WTC11 (cell line): ENCODE results near the gene ADAT1. TPM values are rescaled to one million over a fixed set of nuclear protein-coding genes. Genes with fewer than 3 reads are reported as not detected.

Experiments
- ATAC-seq: fragments of 200-7000 bp; cut with Tn5 transposase; 2 replicates; pipeline ENCODE4 v1.10.0; 2021; ENCODE audit warnings: mild to moderate bottlenecking, moderate library complexity
- CTCF ChIA-PET: fragments of 300-600 bp; sonication (Branson Sonifier 250); formaldehyde crosslinking; loops from one replicate; lab custom pipeline; 2021; ENCODE audit warnings: antibody characterized with exemption; lab: Charles Lee
- POLR2A ChIA-PET: fragments of 350-600 bp; sonication (Branson Sonifier 250); formaldehyde crosslinking; loops from one replicate; lab custom pipeline; 2021; ENCODE audit warnings: antibody characterized with exemption; lab: Charles Lee
- DNase-seq: peaks from one replicate; pipeline ENCODE4 v3.0.0; 2021; ENCODE audit warnings: low spot score
- H3K27ac Mint-ChIP-seq: 2 replicates; pipeline ENCODE4 v1.8.0; 2021; ENCODE audit warnings: mixed read lengths
- H3K27me3 Mint-ChIP-seq: 2 replicates; pipeline ENCODE4 v1.8.0; 2021; ENCODE audit warnings: low read depth, mild to moderate bottlenecking, moderate library complexity, mixed read lengths
- H3K36me3 Mint-ChIP-seq: 2 replicates; pipeline ENCODE4 v1.8.0; 2021; ENCODE audit warnings: mixed read lengths
- H3K4me1 Mint-ChIP-seq: 2 replicates; pipeline ENCODE4 v1.8.0; 2022; ENCODE audit warnings: mixed read lengths
- H3K4me3 Mint-ChIP-seq: 2 replicates; pipeline ENCODE4 v1.8.0; 2021; ENCODE audit warnings: mild to moderate bottlenecking, moderate library complexity, mixed read lengths
- H3K9me3 Mint-ChIP-seq: 2 replicates; pipeline ENCODE4 v1.8.0; 2021; ENCODE audit warnings: mixed read lengths
- ATF6 ChIP-seq: sonication (generic); formaldehyde crosslinking; IDR thresholded peaks from 2 replicates; pipeline ENCODE4 v1.8.1; 2023; ENCODE audit warnings: mild to moderate bottlenecking, missing genetic modification reagents
- ERG ChIP-seq: fragments of 250-450 bp; sonication (Bioruptor Pico); IDR thresholded peaks from 2 replicates; pipeline ENCODE4 v1.8.0; 2021; ENCODE audit warnings: mild to moderate bottlenecking
- FOXP1 ChIP-seq: sonication (generic); formaldehyde crosslinking; IDR thresholded peaks from 2 replicates; pipeline ENCODE4 v1.8.0; 2022; ENCODE audit warnings: missing genetic modification reagents, mild to moderate bottlenecking, moderate library complexity, borderline replicate concordance
- FOXP4 ChIP-seq: sonication (generic); formaldehyde crosslinking; IDR thresholded peaks from 2 replicates; pipeline ENCODE4 v1.8.0; 2022; ENCODE audit warnings: mild to moderate bottlenecking, missing genetic modification reagents
- GABPB1 ChIP-seq: sonication (generic); formaldehyde crosslinking; IDR thresholded peaks from 2 replicates; pipeline ENCODE4 v1.8.1; 2023; ENCODE audit warnings: mild to moderate bottlenecking, missing genetic modification reagents
- GRHL2 ChIP-seq: fragments of 250-450 bp; sonication (Bioruptor Pico); IDR thresholded peaks from 2 replicates; pipeline ENCODE4 v1.8.0; 2022; ENCODE audit warnings: mild to moderate bottlenecking, moderate library complexity; ENCODE audit not compliant: insufficient replicate concordance, severe bottlenecking
- GTF2I ChIP-seq: fragments of 250-450 bp; sonication (Bioruptor Pico); conservative IDR thresholded peaks from 2 replicates; pipeline ENCODE4 v1.4.0; 2021; ENCODE audit warnings: mild to moderate bottlenecking
- JUN ChIP-seq: sonication (generic); formaldehyde crosslinking; IDR thresholded peaks from 2 replicates; pipeline ENCODE4 v1.8.0; 2023; ENCODE audit warnings: mild to moderate bottlenecking, missing genetic modification reagents
- NFE2L1 ChIP-seq: sonication (generic); formaldehyde crosslinking; IDR thresholded peaks from 2 replicates; pipeline ENCODE4 v1.8.1; 2023; ENCODE audit warnings: missing genetic modification reagents
- PRDM15 ChIP-seq: sonication (generic); formaldehyde crosslinking; IDR thresholded peaks from 2 replicates; pipeline ENCODE4 v1.8.0; 2022; ENCODE audit warnings: missing genetic modification reagents
- RORB ChIP-seq: fragments of 250-450 bp; sonication (Bioruptor Pico); IDR thresholded peaks from 2 replicates; pipeline ENCODE4 v1.9.0; 2021; ENCODE audit warnings: mild to moderate bottlenecking
- STAT6 ChIP-seq: sonication (generic); formaldehyde crosslinking; conservative IDR thresholded peaks from 2 replicates; pipeline ENCODE4 v1.8.1; 2023; ENCODE audit warnings: mild to moderate bottlenecking, low read depth, missing genetic modification reagents, moderate library complexity
- ZNF121 ChIP-seq: sonication (generic); formaldehyde crosslinking; IDR thresholded peaks from 2 replicates; pipeline ENCODE4 v1.8.0; 2023; ENCODE audit warnings: missing genetic modification reagents
- ZNF396 ChIP-seq: fragments of 250-450 bp; sonication (Bioruptor Pico); IDR thresholded peaks from 2 replicates; pipeline ENCODE4 v1.8.0; 2021; ENCODE audit warnings: mild to moderate bottlenecking, moderate library complexity, borderline replicate concordance
- total RNA-seq: library from RNA; stranded (reverse); gene quantifications from 3 replicates; pipeline ENCODE4 v1.2.3, GENCODE V29; 2021

The ADAT1 gene
- total RNA-seq, 1 experiment from 2014 or later: 46.0 TPM

GRCh38 chr16:75660321-75660720 is 37.2 kb upstream of the ADAT1 start (continued):
- TF ChIP-seq STAT6 (CRISPR knock-in tag) (no peak), GABPB1 (no peak), JUN (no peak), GRHL2 (CRISPR knock-in tag) (no peak), FOXP4 (no peak), RORB (no peak), PRDM15 (CRISPR knock-in tag) (no peak), ZNF121 (CRISPR knock-in tag) (no peak)
- TF ChIP-seq, all 79 proteins: peak for 0

GRCh38 chr16:75658175-75658574 is 35.1 kb upstream of the ADAT1 start:
- H3K27ac Mint-ChIP-seq: no peak overlapping the region
- DNase-seq (no peak), ATAC-seq (no peak)
- peaks cover 39% of the 10 kb centered on the region for H3K36me3 Mint-ChIP-seq
- CTCF ChIA-PET: no interaction called here
- no peaks in the 10 kb centered on the region for H3K9me3 Mint-ChIP-seq
- H3K4me1 Mint-ChIP-seq: no peaks in the 10 kb centered on the region
- H3K4me3 Mint-ChIP-seq: no peak overlapping the region
- no peak for TF ChIP-seq NFE2L1 (CRISPR knock-in tag)
- TF ChIP-seq GTF2I: no peak
- TF ChIP-seq FOXP1 (CRISPR knock-in tag): no peak
- TF ChIP-seq ATF6 (CRISPR knock-in tag): no peak
- no peak for TF ChIP-seq ZNF396 (CRISPR knock-in tag)
- no peak for TF ChIP-seq ERG (CRISPR knock-in tag)
- no peaks in the 10 kb centered on the region for H3K27me3 Mint-ChIP-seq
- POLR2A ChIA-PET: no interaction called here
